Endothelial cell of umbilical vein (primary cell): ENCODE data around the gene WDR74. TPM values are rescaled to one million over a fixed set of nuclear protein-coding genes. Genes with fewer than 3 reads are reported as not detected.

Experiments
- BruUV-seq: library from RNA; stranded (reverse); fragments of 400-500 nt; replicated peaks from 2 replicates; lab custom pipeline; 2021; lab: Mats Ljungman, UMichigan
- CTCF ChIA-PET: fragments of 300-600, 350-600 bp; sonication (Branson Sonifier 250); formaldehyde crosslinking; loops from one replicate; lab custom pipeline; 2021; ENCODE audit warnings: antibody characterized with exemption, inconsistent platforms; lab: Charles Lee
- POLR2A ChIA-PET: fragments of 300-600, 350-600 bp; sonication (Branson Sonifier 250); formaldehyde crosslinking; loops from one replicate; lab custom pipeline; 2021; ENCODE audit warnings: antibody characterized with exemption, inconsistent platforms; lab: Charles Lee
- DNase-seq: peaks from one replicate; pipeline ENCODE4 v3.0.0-alpha.2; 2011; ENCODE audit warnings: low read depth, low spot score
- FAIRE-seq: peaks from 2 replicates; lab custom pipeline; 2011; peaks lifted over from hg19 to GRCh38; lab: Jason Lieb, UNC
- H2AFZ ChIP-seq: 2 replicates; pipeline ENCODE4 v1.6.0; 2012; ENCODE audit warnings: low read depth, low read length, control low read depth, inconsistent platforms
- H3K27ac ChIP-seq: 2 replicates; pipeline ENCODE4 v1.5.1; 2011; ENCODE audit warnings: low read depth, mild to moderate bottlenecking, control low read depth, low read length, moderate library complexity; ENCODE audit not compliant: insufficient read depth
- H3K27me3 ChIP-seq, 2 experiments: 2 replicates each; pipeline versions ENCODE4 v1.6.0 to v1.6.1; 2011; ENCODE audit warnings: low read length in 2 of 2, mixed read lengths in 1 of 2; ENCODE audit not compliant: control insufficient read depth in 2 of 2, insufficient read depth in 2 of 2
- H3K36me3 ChIP-seq, 2 experiments: 2 replicates in 1 of 2; 3 replicates in 1 of 2; pipeline ENCODE4 v1.5.1; 2011; ENCODE audit warnings: low read length in 2 of 2, mild to moderate bottlenecking in 1 of 2, moderate library complexity in 1 of 2; ENCODE audit not compliant: control insufficient read depth in 2 of 2, insufficient read depth in 2 of 2; ENCODE audit errors: extremely low read depth in 1 of 2
- H3K4me1 ChIP-seq: 3 replicates; pipeline ENCODE4 v1.5.1; 2011; ENCODE audit warnings: mild to moderate bottlenecking, low read length; ENCODE audit not compliant: control insufficient read depth, insufficient read depth; ENCODE audit errors: extremely low read depth
- H3K4me2 ChIP-seq: 2 replicates; pipeline ENCODE4 v1.6.1; 2011; ENCODE audit warnings: low read length, control low read depth, mixed read lengths; ENCODE audit not compliant: insufficient read depth
- H3K4me3 ChIP-seq, 3 experiments: fragments of 200-600 bp in 1 of 3; sonication (generic), shearing (Covaris generic) in 1 of 3; replicated peaks in 1 of 3; 2 replicates each; pipeline ENCODE4 v1.5.1; 2011 to 2016; ENCODE audit warnings: control low read depth in 3 of 3, low read length in 3 of 3, mild to moderate bottlenecking in 2 of 3, inconsistent platforms in 1 of 3, low read depth in 1 of 3, moderate library complexity in 1 of 3; ENCODE audit not compliant: insufficient read depth in 1 of 3
- H3K79me2 ChIP-seq: 2 replicates; pipeline ENCODE4 v1.6.0; 2012; ENCODE audit warnings: low read length, inconsistent platforms; ENCODE audit not compliant: control insufficient read depth, insufficient read depth
- H3K9ac ChIP-seq: replicated peaks from 2 replicates; pipeline ENCODE3; 2011; ENCODE audit warnings: low read length, control low read depth; ENCODE audit not compliant: insufficient read depth; ENCODE audit errors: extremely low read depth
- H3K9me1 ChIP-seq: replicated peaks from 3 replicates; pipeline ENCODE4 v1.6.0; 2011; ENCODE audit warnings: mild to moderate bottlenecking, low read length; ENCODE audit not compliant: control insufficient read depth, insufficient read depth; ENCODE audit errors: extremely low read depth
- H3K9me3 ChIP-seq: replicated peaks from 2 replicates; pipeline ENCODE4 v1.5.1; 2012; ENCODE audit warnings: low read length, inconsistent platforms; ENCODE audit not compliant: control insufficient read depth, insufficient read depth
- H4K20me1 ChIP-seq: replicated peaks from 2 replicates; pipeline ENCODE3; 2011; ENCODE audit warnings: mild to moderate bottlenecking, low read length; ENCODE audit not compliant: control insufficient read depth, insufficient read depth; ENCODE audit errors: extremely low read depth
- CTCF ChIP-seq, 2 donors: IDR thresholded peaks; 1 replicate in 1 of 2; 2 replicates in 1 of 2; pipeline ENCODE4 v1.5.1; 2011; ENCODE audit warnings: low read length in 2 of 2, mild to moderate bottlenecking in 2 of 2, moderate library complexity in 2 of 2, control low read depth in 1 of 2, inconsistent platforms in 1 of 2, low read depth in 1 of 2; ENCODE audit not compliant: insufficient read depth in 1 of 2; ENCODE audit errors: extremely low read depth in 1 of 2
- EZH2 ChIP-seq: IDR thresholded peaks from 2 replicates; pipeline ENCODE4 v1.6.1; 2012; ENCODE audit warnings: borderline replicate concordance, low read depth, mild to moderate bottlenecking, moderate library complexity, low read length, inconsistent platforms; ENCODE audit not compliant: severe bottlenecking
- FOS ChIP-seq: IDR thresholded peaks from 2 replicates; pipeline ENCODE4 v1.6.1; 2011; ENCODE audit warnings: mild to moderate bottlenecking, low read length, moderate library complexity, borderline replicate concordance; ENCODE audit not compliant: insufficient read depth
- GATA2 ChIP-seq: IDR thresholded peaks from 2 replicates; pipeline ENCODE4 v1.7.0; 2011; ENCODE audit warnings: low read depth, mild to moderate bottlenecking, moderate library complexity, mixed read lengths, low read length; ENCODE audit not compliant: insufficient read length, insufficient read depth
- JUN ChIP-seq: IDR thresholded peaks from 2 replicates; pipeline ENCODE4 v1.6.1; 2011; ENCODE audit warnings: borderline replicate concordance, low read depth; ENCODE audit not compliant: insufficient read length, insufficient read depth
- MAX ChIP-seq: IDR thresholded peaks from 2 replicates; pipeline ENCODE4 v1.6.1; 2011; ENCODE audit not compliant: insufficient read depth, insufficient read length
- MYC ChIP-seq: IDR thresholded peaks from one replicate; pipeline ENCODE4 v1.6.1; 2011; ENCODE audit warnings: mild to moderate bottlenecking, low read depth, low read length
- POLR2A ChIP-seq: IDR thresholded peaks from 2 replicates; pipeline ENCODE4 v1.6.1; 2012; ENCODE audit warnings: low read depth, mild to moderate bottlenecking, control low read depth, low read length
- POLR2AphosphoS5 ChIP-seq: IDR thresholded peaks from 2 replicates; pipeline ENCODE4 v1.6.1; 2012; ENCODE audit warnings: low read depth, mild to moderate bottlenecking, control low read depth, low read length, moderate library complexity; ENCODE audit not compliant: insufficient read depth
- dilution Hi-C: fragments of 300-500 bp; cut with MboI; formaldehyde crosslinking; loops from one replicate; pipeline ENCODE4 v1.15.0; 2019; ENCODE audit warnings: low sequenced_read_pairs; ENCODE audit not compliant: extremely low pct_ligation_motif_present
- intact Hi-C: fragments of 100-400 bp; cut with micrococcal nuclease; formaldehyde crosslinking; loops from one replicate; pipeline ENCODE4 v1.10.0; 2022
- polyA plus RNA-seq, 4 experiments: library from polyadenylated mRNA; depleted of rRNA in 3 of 4; stranded (reverse) in 3 of 4; unstranded in 1 of 4; fragments of >200 nt; gene quantifications; 2 replicates each; pipeline versions ENCODE4 v1.2.1 to v1.2.3, GENCODE V29; 2011 to 2012; ENCODE audit warnings: missing spikeins in 1 of 4
- total RNA-seq: library from RNA; stranded (reverse); gene quantifications from 2 replicates; pipeline ENCODE4 v1.2.3, GENCODE V29; 2021

WDR74 gene
- total and polyA plus RNA-seq, 2 donors (not counting 3 experiments of a cell fraction or from before 2014, with no cell fraction given) = 44.7 to 51.7 TPM

GRCh38 chr11:62846177-62846576 is 6.8 kb upstream of the WDR74 start:
- Histone ChIP-seq H3K4me1 (peaks cover 7% of the 10 kb centered on the region), H3K79me2 (no peaks in the 10 kb centered on the region), H3K9ac (no peak overlapping the region), H3K27me3 (no peaks in the 10 kb centered on the region), H2AFZ (no peak overlapping the region), H3K9me3 (no peaks in the 10 kb centered on the region), H3K4me2 (no peak overlapping the region), H4K20me1 (no peaks in the 10 kb centered on the region), H3K36me3 (no peaks in the 10 kb centered on the region), H3K4me3 (no peak overlapping the region), H3K9me1 (no peaks in the 10 kb centered on the region), H3K27ac (no peak overlapping the region)
- DNase-seq (no peak), FAIRE-seq (no peak)
- BruUV-seq = no TSS peak
- TF ChIP-seq MAX (no peak), POLR2A (no peak), FOS (no peak), MYC (no peak), EZH2 (no peak), GATA2 (no peak), POLR2AphosphoS5 (no peak), CTCF (IDR thresholded peaks at IDR 0.05; ENCODE audit: extremely low read depth in 1 of 2, insufficient read depth in 1 of 2, low read depth in 1 of 2, low read length in 2 of 2) (no peak), JUN (no peak)
- dilution Hi-C loops (no loop called here), intact Hi-C loops (no loop called here)
- POLR2A ChIA-PET = no interaction called here
- CTCF ChIA-PET = interaction anchor here (0.7 kb wide), 1 partner anchor 57 kb away, joined by 3 read pairs; no protein-coding TSS in a partner anchor
